Measurements from ENCODE around the gene SNX21. TPM values are rescaled to one million over a fixed set of nuclear protein-coding genes. Genes with fewer than 3 reads are reported as not detected.
A peak's percentile ranks its signal among the peaks of the same experiment; 100 is the strongest.

The SNX21 gene
- total and polyA plus RNA-seq, 2 donors from 2014 or later: 23.2 to 35.6 TPM

GRCh38 chr20:45821947-45822346, 11.7 kb upstream of the SNX21 start:
- Histone ChIP-seq H3K27me3 (ENCODE audit: control insufficient read depth, insufficient read depth, low read length) (peaks cover 8% of the 10 kb centered on the region), H3K9me3 (ENCODE audit: control insufficient read depth in 2 of 3, insufficient read depth in 1 of 3, low read length in 3 of 3) (no peaks in the 10 kb centered on the region), H3K36me3 (ENCODE audit: control insufficient read depth in 2 of 3, insufficient read depth in 3 of 3, low read length in 3 of 3) (no peaks in the 10 kb centered on the region), H3K9ac (ENCODE audit: low read length in 3 of 3) (no peak overlapping the region), H3K4me1 (ENCODE audit: control insufficient read depth in 2 of 3, insufficient read depth in 2 of 3, low read depth in 1 of 3, low read length in 3 of 3) (peaks cover 0 to 11% (median 0%) of the 10 kb centered on the region in 3 donors), H3K27ac (ENCODE audit: low read depth in 2 of 2, low read length in 2 of 2) (no peak overlapping the region), H3K4me3 (ENCODE audit: low read length in 3 of 3) (no peak overlapping the region)
- intact Hi-C loops (cut with DNase I): loop anchor here (10.0 kb wide), 1 partner anchor 143 kb away; no protein-coding TSS in a partner anchor
- FAIRE-seq (no peak), DNase-seq (peak in 4 of 5 donors; percentile 36 to 64 (median 44))
- TF ChIP-seq, protein P1, sequence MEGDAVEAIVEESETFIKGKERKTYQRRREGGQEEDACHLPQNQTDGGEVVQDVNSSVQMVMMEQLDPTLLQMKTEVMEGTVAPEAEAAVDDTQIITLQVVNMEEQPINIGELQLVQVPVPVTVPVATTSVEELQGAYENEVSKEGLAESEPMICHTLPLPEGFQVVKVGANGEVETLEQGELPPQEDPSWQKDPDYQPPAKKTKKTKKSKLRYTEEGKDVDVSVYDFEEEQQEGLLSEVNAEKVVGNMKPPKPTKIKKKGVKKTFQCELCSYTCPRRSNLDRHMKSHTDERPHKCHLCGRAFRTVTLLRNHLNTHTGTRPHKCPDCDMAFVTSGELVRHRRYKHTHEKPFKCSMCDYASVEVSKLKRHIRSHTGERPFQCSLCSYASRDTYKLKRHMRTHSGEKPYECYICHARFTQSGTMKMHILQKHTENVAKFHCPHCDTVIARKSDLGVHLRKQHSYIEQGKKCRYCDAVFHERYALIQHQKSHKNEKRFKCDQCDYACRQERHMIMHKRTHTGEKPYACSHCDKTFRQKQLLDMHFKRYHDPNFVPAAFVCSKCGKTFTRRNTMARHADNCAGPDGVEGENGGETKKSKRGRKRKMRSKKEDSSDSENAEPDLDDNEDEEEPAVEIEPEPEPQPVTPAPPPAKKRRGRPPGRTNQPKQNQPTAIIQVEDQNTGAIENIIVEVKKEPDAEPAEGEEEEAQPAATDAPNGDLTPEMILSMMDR (IDR thresholded peaks at IDR 0.05; ENCODE audit: borderline replicate concordance, extremely low read depth, insufficient read depth): no peak

DNA sequence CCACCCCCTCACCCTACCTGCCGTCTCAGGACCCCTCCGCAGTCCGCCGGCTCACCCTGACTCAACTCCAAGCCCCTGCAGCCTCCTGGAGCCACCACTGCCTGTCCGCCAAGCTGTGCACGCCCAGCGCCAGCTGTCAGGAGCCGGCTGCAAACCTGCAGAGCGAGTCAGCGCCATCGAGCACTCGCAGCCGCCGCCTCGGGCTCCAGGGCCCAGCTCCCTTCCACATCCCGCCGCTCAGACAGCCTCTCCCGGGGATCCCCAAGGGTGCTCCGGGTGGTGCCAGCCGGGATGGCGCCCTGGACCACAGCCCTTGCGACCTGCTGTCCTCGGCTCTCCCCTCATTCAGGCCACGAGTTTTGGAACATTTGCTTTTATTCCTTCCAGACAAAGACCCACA, 10.7 kb upstream of the SNX21 start:
- H3K4me3 ChIP-seq (ENCODE audit: low read length in 3 of 3): no peak overlapping the region
- peaks cover 0 to 11% (median 0%) of the 10 kb centered on the region in 3 donors for H3K4me1 ChIP-seq (ENCODE audit: control insufficient read depth in 2 of 3, insufficient read depth in 2 of 3, low read depth in 1 of 3, low read length in 3 of 3)
- TF ChIP-seq, protein P1 (IDR thresholded peaks at IDR 0.05; ENCODE audit: borderline replicate concordance, extremely low read depth, insufficient read depth): no peak
- H3K27me3 ChIP-seq (ENCODE audit: control insufficient read depth, insufficient read depth, low read length): peaks cover 8% of the 10 kb centered on the region
- no peak overlapping the region for H3K9ac ChIP-seq (ENCODE audit: low read length in 3 of 3)
- no peaks in the 10 kb centered on the region for H3K36me3 ChIP-seq (ENCODE audit: control insufficient read depth in 2 of 3, insufficient read depth in 3 of 3, low read length in 3 of 3)
- no peaks in the 10 kb centered on the region for H3K9me3 ChIP-seq (ENCODE audit: control insufficient read depth in 2 of 3, insufficient read depth in 1 of 3, low read length in 3 of 3)
- no peak overlapping the region for H3K27ac ChIP-seq (ENCODE audit: low read depth in 2 of 2, low read length in 2 of 2)
- intact Hi-C loops (cut with DNase I): loop anchor here (10.0 kb wide), 1 partner anchor 142 kb away; no protein-coding TSS in a partner anchor
- FAIRE-seq (no peak), DNase-seq (peak; percentile 58 to 81 (median 70))

DNA sequence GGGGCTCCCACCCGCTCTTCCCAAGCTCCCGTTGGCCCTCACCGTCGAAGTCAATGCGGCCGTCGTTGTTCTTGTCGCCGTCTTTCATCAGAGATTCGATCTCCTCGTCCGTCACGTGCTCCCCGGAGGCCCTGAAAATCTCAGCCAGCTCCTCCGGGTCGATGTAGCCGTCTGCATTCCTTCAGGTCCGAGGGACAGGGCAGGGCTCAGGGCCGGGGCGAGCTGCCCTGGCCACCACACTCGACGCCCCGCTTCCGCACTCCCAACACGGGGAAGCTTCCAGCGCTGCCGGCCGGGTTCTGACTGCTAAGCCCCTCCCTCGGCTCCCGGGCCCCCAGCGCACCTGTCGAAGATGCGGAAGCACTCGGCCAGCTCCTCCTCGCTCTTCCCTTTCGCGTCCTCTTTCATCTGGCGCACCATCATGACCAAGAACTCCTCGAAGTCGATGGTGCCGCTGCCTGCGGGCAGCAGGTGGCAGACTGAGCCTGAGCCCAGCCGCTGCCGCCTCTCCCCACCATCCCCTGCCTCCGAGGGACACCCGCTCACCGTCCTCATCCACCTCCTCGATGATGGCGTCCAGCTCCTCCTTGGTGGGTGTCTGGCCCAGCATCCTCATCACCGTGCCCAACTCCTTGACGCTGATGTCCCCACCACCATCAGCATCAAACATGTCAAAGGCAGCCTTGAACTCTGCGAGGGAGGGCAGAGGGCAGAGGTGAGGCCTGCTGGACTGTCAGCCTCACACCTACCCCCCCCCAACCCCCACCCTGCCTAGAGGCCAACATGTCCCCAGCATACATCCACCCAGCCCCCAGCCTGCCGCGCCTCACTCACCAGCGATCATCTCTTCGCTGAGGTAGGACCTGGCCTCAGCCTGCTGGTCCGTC, 9.4 kb upstream of the SNX21 start:
- no peak overlapping the region for H3K9ac ChIP-seq (ENCODE audit: low read length in 3 of 3)
- H3K9me3 ChIP-seq (ENCODE audit: control insufficient read depth in 2 of 3, insufficient read depth in 1 of 3, low read length in 3 of 3): no peaks in the 10 kb centered on the region
- peak; percentile 39 to 81 (median 62) for DNase-seq
- no peak overlapping the region for H3K4me3 ChIP-seq (ENCODE audit: low read length in 3 of 3)
- FAIRE-seq: no peak
- TF ChIP-seq, protein P1 (IDR thresholded peaks at IDR 0.05; ENCODE audit: borderline replicate concordance, extremely low read depth, insufficient read depth): peak; percentile 49
- H3K36me3 ChIP-seq (ENCODE audit: control insufficient read depth in 2 of 3, insufficient read depth in 3 of 3, low read length in 3 of 3): no peaks in the 10 kb centered on the region
- intact Hi-C loops (cut with DNase I): loop anchor here (10.0 kb wide), 1 partner anchor 141 kb away; no protein-coding TSS in a partner anchor
- peaks cover 8% of the 10 kb centered on the region for H3K27me3 ChIP-seq (ENCODE audit: control insufficient read depth, insufficient read depth, low read length)
- peaks cover 0 to 11% (median 0%) of the 10 kb centered on the region in 3 donors for H3K4me1 ChIP-seq (ENCODE audit: control insufficient read depth in 2 of 3, insufficient read depth in 2 of 3, low read depth in 1 of 3, low read length in 3 of 3)
- no peak overlapping the region for H3K27ac ChIP-seq (ENCODE audit: low read depth in 2 of 2, low read length in 2 of 2)

Data from kidney (tissue), 14 donors.